NCI-H446 treated with DMSO at 0.1 percent for 48 hours (cell line): ENCODE results near the gene GET3.
A peak's percentile ranks its signal among the peaks of the same experiment; 100 is the strongest.

Experiments
- DNase-seq: peaks from one replicate; lab custom pipeline; 2025; lab: John Stamatoyannopoulos, UW

Gene GET3

DNA sequence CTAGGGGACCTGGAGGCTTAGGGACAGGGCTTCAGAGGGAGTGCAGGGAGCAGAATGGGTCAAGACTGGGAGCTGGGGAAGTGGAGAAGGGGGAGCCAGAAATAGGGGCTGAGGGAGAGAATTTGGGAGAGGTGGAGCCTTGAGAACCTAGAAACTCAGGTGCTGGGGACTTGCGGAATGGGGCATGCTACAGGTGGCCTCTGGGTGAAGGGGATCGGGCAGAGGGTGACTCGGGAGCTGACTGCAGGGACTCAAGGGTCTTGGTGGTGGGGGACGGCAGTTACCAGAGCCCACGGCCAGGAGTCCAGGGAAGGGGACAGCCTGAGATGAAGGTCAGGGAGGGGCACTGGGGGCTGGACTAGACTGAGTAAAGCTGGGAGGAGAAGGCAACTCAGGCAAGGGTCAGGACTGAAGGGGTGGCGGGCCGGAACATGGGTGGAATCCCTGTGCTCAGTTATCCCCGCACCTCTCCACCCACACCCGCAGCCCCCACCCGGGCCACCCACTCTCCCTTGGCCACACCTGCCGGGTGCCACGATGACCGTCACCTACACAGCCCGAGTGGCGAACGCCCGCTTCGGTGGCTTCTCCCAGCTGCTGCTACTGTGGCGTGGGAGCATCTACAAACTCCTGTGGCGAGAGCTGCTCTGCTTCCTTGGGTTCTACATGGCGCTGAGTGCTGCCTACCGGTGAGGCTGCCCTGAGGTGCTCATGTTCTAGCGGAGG, 14.9 kb downstream of the GET3 start:
- DNase-seq: no peak

DNA sequence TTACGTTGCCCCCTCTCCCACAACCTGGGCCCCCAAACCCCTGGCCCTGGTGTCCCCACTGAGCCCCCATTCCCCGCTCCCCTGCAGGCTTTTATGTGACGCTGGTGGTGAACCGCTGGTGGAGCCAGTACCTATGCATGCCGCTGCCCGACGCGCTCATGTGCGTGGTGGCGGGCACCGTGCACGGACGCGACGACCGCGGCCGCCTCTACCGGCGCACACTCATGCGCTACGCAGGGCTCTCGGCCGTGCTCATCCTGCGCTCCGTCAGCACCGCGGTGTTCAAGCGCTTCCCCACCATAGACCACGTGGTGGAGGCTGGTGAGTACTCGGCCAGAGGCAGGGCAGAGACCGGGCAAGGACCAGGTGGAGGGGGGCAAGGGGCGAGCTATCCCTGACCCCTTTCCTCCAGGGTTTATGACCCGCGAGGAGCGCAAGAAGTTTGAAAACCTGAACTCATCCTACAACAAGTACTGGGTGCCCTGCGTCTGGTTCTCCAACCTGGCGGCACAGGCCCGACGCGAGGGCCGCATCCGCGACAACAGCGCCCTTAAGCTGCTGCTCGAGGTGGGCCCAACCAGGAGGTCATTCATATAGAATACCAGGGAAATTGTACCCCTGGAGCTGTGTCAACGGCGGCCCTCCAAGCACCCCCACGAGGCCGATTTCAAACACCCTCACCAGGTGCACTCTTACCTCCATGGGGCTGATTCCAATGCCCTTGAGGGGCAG, 17.3 kb downstream of the GET3 start:
- DNase-seq: no peak

DNA sequence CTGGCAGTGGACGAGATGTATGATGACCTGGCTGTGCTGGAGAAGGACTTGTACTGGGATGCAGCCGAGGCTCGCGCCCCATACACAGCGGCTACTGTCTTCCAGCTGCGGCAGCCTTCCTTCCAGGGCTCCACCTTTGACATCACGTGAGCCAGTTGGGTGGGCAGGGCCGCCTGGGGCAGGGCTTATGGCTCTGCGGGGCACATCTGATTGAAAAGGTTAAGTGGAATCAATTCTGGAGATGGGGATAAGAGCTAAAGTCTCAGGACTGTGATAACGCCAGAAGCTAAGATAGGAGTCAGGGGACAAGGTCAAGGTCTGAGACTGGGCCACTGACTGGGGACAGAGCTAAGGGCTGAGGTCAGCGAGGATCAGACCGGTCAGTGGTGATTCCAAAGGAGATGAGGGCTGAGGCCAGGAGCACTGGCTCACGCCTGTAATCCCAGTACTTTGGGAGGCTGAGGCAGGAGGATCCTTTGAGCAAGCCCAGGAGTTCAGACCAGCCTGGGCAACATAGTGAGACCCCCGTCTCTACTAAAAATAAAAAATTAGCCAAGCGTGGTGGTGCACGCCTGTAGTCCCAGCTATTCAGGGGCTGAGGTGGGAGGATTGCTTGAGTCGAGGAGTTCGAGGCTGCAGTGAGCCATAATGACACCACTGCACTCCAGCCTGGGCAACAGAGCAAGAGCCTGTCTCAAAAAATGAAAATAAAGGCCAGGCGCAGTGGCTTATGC, 19.0 kb downstream of the GET3 start:
- no peak for DNase-seq

DNA sequence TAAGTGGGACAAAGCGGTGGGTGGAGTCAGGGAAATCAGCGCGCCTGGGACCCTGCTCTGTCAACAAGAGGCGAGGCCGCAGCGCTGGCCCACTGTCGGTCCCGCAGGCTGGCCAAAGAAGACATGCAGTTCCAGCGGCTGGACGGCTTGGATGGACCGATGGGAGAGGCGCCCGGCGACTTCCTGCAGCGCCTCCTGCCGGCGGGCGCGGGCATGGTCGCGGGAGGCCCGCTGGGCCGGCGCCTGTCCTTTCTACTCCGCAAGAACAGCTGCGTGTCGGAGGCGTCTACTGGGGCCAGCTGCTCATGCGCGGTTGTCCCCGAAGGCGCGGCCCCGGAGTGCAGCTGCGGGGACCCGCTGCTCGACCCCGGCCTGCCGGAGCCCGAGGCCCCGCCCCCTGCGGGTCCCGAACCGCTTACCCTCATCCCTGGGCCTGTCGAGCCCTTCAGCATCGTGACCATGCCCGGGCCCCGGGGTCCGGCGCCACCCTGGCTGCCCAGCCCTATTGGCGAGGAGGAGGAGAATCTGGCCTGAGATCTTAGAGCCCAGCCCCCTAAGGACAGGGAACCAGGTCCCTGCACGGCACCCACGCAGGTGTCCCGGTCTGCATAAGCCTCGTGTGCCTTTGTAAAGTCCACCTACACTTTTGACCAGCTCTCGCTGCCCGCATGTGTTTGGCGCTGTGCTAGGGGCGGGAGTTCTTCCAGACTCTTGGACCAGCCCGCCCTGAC, 20.4 kb downstream of the GET3 start:
- DNase-seq: peak; percentile 19

DNA sequence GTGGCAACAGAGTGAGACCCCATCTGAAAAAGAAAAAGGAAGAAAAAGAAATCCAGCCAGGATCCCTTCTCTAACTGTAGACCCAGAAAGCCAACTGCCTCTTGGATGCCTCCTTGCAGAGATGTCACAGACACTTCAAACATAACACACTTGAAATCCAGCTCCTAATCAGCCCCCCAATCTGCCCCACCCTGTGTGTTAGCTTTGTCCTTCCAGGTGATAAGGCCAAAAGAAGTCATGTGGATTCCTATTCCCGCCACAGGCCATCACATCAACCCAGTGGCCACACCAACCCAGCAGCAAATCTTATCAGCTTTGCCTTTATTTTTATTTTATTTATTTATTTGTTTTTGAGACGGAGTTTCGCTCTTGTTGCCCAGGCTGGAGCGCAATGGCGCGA, 22.4 kb downstream of the GET3 start:
- DNase-seq: no peak

DNA sequence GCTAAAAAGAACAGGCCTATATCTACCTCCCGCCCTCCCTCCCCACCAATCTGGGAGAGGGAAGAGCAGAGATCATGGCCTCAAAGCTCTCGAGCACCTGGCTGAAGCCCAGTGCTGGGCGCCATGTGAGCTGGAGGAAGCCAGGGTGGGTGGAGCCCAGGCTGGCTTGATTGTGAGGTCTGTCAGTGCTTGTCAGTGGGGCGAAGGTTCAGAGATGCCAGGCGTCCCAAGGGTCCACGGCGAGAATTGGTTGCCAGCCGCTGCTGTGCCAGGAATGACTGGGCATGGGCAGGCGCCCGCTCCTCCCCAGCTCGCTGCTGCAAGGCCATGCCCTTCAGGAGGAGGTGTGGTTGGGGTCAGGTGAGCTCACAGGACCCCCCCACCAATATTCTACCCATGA, 25.8 kb downstream of the GET3 start:
- DNase-seq: no peak

DNA sequence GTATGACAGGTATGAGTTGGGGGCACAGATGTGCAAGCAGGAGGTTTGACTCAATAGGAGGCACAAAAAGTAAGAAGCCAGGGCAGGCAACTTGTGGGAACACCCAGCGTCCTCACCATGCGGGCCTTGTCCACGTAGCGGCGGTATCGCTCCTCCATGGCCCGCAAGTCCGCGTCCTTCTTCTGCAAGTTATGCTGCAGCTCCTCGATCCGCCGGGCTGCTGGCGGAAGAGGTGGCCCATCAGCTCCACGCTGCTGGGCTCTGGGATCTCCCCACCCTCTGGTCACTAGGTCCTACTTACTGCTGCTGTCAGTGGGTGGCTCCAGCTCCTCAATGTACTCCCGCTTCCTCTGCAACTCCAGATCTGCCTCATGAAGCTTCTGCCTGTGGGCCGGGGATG, 27.4 kb downstream of the GET3 start:
- DNase-seq: no peak

DNA sequence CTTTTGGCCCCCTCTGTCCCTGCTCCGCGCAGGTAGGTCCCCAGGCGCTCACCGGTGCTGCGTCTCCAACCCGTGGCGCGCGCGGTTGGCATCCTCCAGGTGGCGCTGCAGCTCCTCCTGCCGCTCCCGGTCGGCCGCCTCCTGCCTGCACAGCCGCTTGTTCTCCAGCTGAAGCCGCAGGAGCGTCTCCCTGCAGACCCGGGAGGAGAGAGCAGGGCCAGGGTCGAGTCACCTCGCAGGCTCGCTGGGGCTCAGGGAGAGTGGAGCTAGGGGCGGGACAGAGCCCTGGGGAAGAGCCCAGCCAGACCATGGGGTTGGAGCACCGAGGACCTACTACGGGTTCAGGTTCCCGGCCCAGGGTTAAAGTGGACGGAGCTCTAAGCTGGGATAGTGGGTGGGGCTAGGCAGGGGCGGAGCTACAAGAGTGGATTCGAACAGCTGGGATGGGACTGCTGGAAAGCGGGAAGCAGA, 28.8 kb downstream of the GET3 start:
- DNase-seq: peak; percentile 56

DNA sequence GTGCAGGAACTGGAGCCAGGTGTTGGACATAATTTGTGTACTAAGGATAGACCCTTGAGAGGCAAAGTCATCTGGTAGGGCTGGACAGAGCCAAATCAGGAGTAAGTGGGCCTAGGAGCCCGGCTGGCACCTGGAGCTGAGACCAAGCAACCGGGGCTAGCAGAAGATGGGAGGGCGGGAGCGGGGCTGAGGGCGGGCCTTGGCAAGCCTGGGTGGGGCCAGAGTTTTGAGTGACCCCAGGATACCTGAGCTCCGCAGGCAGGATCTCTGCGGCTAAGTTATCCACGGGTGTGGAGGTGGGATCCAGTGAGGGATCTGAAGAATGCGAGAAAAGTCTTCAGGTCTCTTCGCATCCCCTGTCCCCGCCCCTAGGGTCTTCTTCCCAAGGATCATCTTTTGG, 29.9 kb downstream of the GET3 start:
- no peak for DNase-seq

DNA sequence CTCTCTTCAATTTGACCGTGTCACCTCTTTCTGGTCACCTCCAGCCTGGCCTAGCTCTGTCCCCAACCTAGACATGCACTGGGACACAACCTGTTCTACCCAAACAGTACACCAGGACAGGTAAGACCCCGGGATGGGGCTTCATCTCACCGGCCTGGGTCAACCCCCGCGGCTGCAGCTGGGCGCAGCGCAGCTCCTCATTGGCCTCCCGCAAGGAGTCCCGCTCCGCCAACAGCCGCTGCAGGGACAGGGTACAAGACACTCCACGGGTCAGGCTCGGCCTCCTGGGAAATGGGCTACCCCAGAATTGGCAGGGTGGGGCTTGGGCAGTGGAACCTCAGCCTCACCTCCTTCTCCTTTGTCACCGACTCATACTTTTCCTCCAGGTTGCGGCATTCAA, 30.4 kb downstream of the GET3 start:
- DNase-seq: no peak

DNA sequence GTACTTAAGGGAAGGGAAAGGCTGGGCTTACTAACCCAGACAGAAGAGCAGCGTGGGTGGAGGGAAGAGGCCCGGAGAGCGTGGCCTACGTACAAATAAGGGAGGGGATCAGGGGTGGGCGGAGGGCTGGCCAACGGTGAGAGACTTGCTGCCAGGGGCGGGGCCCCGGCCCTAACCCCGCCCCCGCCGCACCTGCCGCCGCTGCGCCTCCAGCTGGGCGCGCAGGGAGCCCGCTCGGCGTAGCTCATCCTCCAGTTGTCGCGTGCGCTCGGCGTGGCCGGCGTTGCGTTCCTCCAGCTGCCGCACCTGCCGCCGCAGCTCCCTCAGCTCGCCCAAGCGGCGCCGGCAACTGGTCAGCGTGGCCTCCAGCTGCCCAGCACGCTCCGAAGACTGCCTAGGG, 32.4 kb downstream of the GET3 start:
- DNase-seq: no peak

DNA sequence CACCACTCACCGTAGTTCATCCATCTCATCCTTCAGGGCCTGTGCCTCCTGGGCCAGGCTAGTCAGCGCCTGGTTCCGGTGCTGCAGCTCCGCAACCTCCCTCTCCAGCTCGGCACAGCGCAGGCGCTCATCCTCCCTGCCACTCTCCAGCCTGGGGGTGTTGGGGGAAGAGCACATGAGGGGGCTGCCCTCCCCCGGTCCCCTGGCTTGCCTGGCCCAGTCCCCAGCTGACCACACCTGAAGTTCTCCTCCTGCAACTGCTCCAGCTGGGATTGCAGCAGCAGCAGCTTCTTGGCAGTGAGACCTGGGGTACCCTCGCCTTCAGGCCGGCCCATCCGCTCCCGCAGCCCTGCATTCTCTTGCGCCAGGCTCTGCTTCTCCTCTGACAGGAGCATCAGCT, 33.6 kb downstream of the GET3 start:
- DNase-seq: no peak

DNA sequence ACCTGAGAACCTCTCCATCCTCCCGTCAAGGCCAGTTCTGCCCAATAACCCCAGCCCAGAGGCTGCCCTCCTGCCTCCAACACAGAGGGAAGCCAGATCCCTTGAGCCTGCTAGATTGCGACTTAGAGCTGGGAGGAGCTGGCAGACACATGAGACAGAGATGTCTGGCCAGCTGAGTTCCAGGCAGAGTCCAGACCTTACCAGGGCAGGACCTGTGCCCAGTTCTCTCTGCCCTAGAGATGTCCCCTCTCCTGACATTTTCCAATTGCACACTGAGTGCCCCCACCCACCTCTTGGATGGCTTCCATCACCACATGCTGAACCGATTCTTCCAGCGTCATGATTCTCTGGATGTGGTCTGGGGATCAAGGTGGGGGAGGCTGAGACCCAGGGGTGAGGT, 35.0 kb downstream of the GET3 start:
- DNase-seq: no peak

DNA sequence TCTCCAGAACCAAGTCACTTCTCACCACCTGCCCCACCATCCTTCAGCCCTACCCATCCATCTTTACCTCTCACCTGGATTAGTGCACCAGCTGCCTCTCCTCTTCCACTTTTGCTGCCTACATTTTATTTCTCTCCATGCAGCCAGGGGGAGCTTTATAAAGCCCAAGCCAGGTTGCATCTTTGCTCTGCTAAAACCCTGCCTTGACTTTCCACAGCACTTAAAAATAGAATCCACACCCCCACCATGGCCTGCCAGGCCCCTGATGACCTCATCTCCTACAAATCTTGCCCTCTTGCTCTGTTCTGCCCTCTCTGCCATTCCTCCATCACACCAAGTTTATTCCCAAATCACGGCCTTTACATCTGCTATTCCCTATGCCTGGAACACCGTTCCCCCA, 36.3 kb downstream of the GET3 start:
- DNase-seq: no peak

DNA sequence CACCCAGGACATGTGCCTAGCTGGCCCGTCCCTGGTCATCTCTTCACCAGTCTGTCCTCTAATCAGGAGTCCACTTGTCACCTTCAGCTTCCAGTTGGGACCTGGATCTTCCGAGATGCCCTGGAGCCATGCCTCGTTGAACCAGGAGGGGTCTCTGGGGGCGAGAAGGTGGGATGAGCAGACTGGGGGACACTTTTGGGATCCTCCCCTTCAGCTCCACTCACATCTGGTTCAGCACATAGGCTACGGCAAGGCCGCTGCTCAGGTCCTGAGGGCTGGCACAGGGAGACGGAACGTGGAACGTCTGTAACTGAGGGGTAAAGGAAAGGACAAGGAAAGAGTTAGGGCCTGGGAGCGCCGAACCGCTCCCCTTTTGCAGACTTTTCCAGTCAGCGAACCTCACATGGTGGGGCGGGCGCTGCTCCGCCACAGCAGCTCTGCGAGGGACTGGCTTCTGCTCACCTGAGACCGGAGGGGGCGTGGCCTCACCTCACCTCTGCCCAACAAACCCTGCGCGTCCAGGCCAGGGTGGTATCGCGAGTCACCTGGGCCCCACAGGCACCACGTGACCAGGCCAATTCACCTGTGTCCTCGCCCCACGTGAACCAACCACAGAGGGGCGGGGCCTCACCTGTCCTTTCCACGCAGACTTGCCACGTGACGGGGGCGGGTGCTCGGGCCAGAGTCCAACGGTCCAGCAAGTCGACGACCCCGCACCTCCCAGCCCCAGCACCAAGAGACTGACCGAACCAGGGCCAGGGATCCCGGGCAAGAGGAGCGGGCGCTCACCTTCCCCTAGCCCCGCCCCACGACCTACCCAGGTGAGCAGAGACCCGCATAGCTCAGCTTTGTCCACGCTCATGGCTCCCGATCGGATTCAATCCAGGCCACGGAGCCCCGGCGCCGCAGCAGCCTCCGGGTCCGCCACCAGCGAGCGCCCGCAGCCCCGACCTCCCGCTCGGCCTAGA, 37.6 kb downstream of the GET3 start, which contains the start of gene HOOK2:
Gene HOOK2, minus strand, starts transcription at position 965 of the 968 bp plus-strand sequence. Its CDS starts 103 bp downstream, at position 862.
- no peak for DNase-seq

DNA sequence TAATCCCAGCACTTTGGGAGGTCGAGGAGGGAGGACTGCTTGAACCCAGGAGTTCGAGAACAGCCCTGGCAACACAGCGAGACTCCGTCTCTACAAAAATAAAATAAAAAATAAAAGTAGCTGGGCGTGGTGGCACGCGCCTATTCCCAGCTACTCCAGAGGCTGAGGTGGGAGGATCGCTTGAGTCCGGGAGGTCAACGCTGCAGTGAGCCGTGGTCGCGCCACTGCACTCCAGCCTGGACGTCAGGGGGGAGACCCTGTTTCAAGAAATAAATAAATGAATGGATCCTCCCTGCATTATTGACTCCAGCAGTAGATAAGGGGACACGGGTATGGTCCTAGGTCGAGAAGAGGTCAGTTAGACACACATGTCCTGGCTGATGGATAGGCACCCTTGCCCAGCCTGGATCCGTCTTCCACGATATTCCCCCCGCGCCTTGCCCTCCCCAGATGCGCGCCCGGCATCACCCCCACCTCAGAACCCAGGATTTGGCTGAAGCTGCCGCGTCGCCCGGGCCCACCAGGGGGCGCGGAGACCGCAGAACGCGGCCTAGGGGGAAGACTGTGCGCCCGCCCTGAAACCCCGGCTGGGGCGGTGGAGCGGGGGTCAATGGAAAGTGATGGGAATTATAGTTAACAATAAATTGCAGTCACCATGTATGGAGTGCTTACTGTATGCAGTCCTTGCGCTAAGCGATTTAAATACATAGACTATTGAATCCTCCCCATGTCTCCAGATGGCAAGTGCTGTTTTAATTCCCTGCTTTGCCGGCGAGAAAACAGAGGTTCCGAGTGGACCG, 40.1 kb downstream of the GET3 start:
- peak; percentile 57 for DNase-seq

DNA sequence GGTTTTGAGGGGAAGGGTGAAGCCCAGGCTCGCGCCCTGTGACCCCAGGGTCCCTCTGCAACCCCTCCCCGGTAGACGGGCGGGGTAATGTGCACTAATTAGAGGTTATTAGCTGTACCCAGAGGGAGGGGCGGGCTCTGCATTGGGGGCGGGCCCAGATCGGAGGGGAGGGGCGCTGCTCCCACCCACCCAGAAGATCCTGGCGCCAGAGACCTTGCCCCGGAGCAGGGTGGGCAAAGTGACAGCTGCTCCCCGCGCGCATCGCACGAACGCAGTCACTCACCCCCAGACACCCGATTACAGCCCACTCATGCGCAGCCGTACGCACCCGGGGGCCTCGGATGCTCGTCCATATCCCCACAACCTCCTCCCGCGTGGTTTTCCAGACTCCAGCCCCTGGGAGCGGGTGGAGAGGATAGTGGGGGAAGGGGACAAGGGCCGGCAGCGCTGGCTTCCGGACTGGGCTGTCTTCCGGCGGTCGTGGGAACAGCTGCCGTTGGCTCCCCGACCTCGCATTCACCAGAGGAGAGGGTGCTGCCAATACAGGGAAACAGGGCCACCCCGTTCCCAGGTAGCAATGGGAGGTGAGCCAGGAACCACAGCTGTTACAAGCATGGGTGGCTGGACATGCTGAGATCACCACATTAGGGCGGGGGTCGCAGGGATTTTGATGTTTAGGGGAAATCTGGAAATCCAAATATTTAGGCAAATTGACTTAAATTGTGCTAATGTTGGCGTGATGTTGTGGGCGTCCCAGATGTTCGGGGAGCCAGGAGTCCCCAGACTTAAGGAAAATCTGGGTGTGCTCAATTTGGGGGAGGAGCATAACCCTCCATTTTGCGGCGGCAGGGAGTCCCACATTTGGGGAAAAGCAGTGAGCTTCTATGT, 41.0 kb downstream of the GET3 start:
- DNase-seq: peak; percentile 67

DNA sequence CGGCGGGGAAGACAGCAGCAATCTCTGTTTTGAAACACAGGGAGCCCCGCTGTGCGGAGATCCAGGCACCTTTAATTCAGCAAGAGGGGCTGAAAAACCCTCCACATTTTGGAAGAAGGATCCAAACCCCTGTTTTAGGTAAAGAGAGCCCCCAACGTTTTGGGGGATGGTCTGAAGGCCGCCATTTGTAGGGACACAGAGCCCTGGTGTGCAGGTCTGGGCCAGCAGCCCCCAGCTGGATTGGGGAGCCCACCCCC, 41.5 kb downstream of the GET3 start:
- no peak for DNase-seq
